Measurements from ENCODE around the gene CAP2. TPM values are rescaled to one million over a fixed set of nuclear protein-coding genes. Genes with fewer than 3 reads are reported as not detected.

Gene CAP2
- total RNA-seq, 4 donors from 2014 or later, result 28.5 to 66.5 (median 59.0) TPM

- WGBS, 2 donors (ENCODE audit: low coverage in 1 of 2), result 53 to 94% methylated on average over 3 of the region's 3 CpGs
- no peak for ATAC-seq
Observed at GRCh38 chr6:17457956-17458355, 64.6 kb downstream of the CAP2 start.

GRCh38 chr6:17458966-17459365 is 65.6 kb downstream of the CAP2 start:
- no peak for TF ChIP-seq POLR2AphosphoS5 (IDR thresholded peaks at IDR 0.05)
- no peak for TF ChIP-seq EP300 (IDR thresholded peaks at IDR 0.05)
- no peak for TF ChIP-seq CTCF (IDR thresholded peaks at IDR 0.05)
- TF ChIP-seq POLR2A (IDR thresholded peaks at IDR 0.05), result no peak
- no peaks in the 10 kb centered on the region for H3K9me3 ChIP-seq
- no peak overlapping the region for H3K27ac ChIP-seq
- H3K36me3 ChIP-seq, result no peaks in the 10 kb centered on the region
- H3K4me1 ChIP-seq, result no peaks in the 10 kb centered on the region
- H3K27me3 ChIP-seq, result no peaks in the 10 kb centered on the region
- ATAC-seq, result no peak
- WGBS, 2 donors (ENCODE audit: low coverage in 1 of 2), result 90% methylated on average over 4 of the region's 4 CpGs; no CpG with 5 or more reads in 1 of the 2 donors
- H3K4me3 ChIP-seq, result no peak overlapping the region

More at GRCh38 chr6:17457956-17458355, 64.6 kb downstream of the CAP2 start:
- H3K9me3 ChIP-seq, result no peaks in the 10 kb centered on the region
- no peaks in the 10 kb centered on the region for H3K27me3 ChIP-seq
- H3K27ac ChIP-seq, result no peak overlapping the region
- H3K4me1 ChIP-seq, result no peaks in the 10 kb centered on the region
- H3K36me3 ChIP-seq, result no peaks in the 10 kb centered on the region
- no peak for TF ChIP-seq CTCF (IDR thresholded peaks at IDR 0.05)
- no peak for TF ChIP-seq POLR2AphosphoS5 (IDR thresholded peaks at IDR 0.05)
- TF ChIP-seq EP300 (IDR thresholded peaks at IDR 0.05), result no peak
- TF ChIP-seq POLR2A (IDR thresholded peaks at IDR 0.05), result no peak
- no peak overlapping the region for H3K4me3 ChIP-seq

- Histone ChIP-seq H3K36me3 (peaks cover 0 to 17% of the 10 kb centered on the region in 2 donors), H3K27me3 (no peaks in the 10 kb centered on the region), H3K9me3 (no peaks in the 10 kb centered on the region), H3K4me1 (no peaks in the 10 kb centered on the region), H3K27ac (no peak overlapping the region), H3K4me3 (no peak overlapping the region)
- ATAC-seq, result no peak
- TF ChIP-seq EP300 (IDR thresholded peaks at IDR 0.05) (no peak), POLR2AphosphoS5 (IDR thresholded peaks at IDR 0.05) (no peak), POLR2A (IDR thresholded peaks at IDR 0.05) (no peak), CTCF (IDR thresholded peaks at IDR 0.05) (no peak)
- WGBS, 2 donors (ENCODE audit: low coverage in 1 of 2), result 95 to 100% methylated on average over 2 to 5 of the region's 5 CpGs
Observed at GRCh38 chr6:17460862-17461261, 67.5 kb downstream of the CAP2 start.

GRCh38 chr6:17466147-17466546 is 72.8 kb downstream of the CAP2 start:
- H3K36me3 ChIP-seq, result peaks cover 0 to 25% of the 10 kb centered on the region in 2 donors
- no peak for ATAC-seq
- H3K27me3 ChIP-seq, result no peaks in the 10 kb centered on the region
- H3K27ac ChIP-seq, result no peak overlapping the region
- H3K4me3 ChIP-seq, result no peak overlapping the region
- no peaks in the 10 kb centered on the region for H3K9me3 ChIP-seq
- WGBS, 2 donors (ENCODE audit: low coverage in 1 of 2), result 56 to 69% methylated on average over 4 to 5 of the region's 5 CpGs
- TF ChIP-seq POLR2A (IDR thresholded peaks at IDR 0.05) (no peak), EP300 (IDR thresholded peaks at IDR 0.05) (no peak), POLR2AphosphoS5 (IDR thresholded peaks at IDR 0.05) (no peak), CTCF (IDR thresholded peaks at IDR 0.05) (no peak)
- peaks cover 0 to 29% (median 8%) of the 10 kb centered on the region in 3 donors for H3K4me1 ChIP-seq

- 96 to 97% methylated on average over 3 of the region's 3 CpGs for WGBS, 2 donors (ENCODE audit: low coverage in 1 of 2)
- ATAC-seq, result no peak
- Histone ChIP-seq H3K4me1 (peaks cover 0 to 35% (median 8%) of the 10 kb centered on the region in 3 donors), H3K4me3 (no peak overlapping the region), H3K36me3 (peaks cover 0 to 25% of the 10 kb centered on the region in 2 donors), H3K9me3 (no peaks in the 10 kb centered on the region), H3K27ac (no peak overlapping the region), H3K27me3 (no peaks in the 10 kb centered on the region)
- TF ChIP-seq POLR2A (IDR thresholded peaks at IDR 0.05) (no peak), CTCF (IDR thresholded peaks at IDR 0.05) (no peak), POLR2AphosphoS5 (IDR thresholded peaks at IDR 0.05) (no peak), EP300 (IDR thresholded peaks at IDR 0.05) (no peak)
Observed at GRCh38 chr6:17466707-17467106, 73.3 kb downstream of the CAP2 start.
